ENCODE measurements around the gene ADAM19.

The ADAM19 gene

DNA sequence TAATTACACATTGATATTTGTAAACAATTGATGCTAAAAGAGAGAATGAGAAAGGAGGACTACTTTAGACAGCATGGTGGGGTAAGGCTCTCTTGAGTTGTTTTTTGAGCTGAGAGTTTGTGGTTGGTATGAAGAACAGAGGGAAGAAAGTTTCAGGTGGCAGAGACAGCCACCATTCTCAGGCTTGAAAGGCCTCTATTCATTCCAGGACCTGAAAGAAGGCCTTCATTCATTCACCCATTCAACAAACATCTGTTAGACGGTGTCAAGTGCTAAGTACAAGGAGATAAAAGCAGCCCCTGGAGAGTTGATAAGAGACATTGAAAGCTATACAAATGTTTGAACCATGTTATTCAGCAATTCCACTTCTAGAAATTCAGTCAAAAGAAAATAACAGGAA lies 21.7 kb upstream of the ADAM19 start:
- DNase-seq (ENCODE audit: low read depth, low spot score), result no peak

DNA sequence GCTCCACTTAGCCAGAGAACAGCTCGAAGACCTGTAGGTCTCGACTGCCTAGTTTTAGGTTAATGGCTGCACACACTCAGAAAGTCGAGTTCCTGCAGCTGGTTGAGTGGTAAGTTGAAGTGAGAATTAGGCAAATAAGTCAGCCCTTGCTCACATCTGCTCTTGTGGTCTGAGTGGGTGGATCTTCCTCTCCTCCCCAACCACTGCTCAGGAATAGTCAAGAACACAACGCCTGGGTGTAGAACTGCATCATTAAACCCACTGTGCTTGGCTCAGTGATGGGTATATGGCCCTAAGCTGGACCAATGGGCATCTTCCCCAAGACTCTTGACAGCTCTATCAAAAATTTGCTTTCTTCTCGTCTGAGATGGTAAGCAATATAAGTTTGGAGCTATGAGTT lies 20.9 kb upstream of the ADAM19 start:
- DNase-seq (ENCODE audit: low read depth, low spot score), result no peak

DNA sequence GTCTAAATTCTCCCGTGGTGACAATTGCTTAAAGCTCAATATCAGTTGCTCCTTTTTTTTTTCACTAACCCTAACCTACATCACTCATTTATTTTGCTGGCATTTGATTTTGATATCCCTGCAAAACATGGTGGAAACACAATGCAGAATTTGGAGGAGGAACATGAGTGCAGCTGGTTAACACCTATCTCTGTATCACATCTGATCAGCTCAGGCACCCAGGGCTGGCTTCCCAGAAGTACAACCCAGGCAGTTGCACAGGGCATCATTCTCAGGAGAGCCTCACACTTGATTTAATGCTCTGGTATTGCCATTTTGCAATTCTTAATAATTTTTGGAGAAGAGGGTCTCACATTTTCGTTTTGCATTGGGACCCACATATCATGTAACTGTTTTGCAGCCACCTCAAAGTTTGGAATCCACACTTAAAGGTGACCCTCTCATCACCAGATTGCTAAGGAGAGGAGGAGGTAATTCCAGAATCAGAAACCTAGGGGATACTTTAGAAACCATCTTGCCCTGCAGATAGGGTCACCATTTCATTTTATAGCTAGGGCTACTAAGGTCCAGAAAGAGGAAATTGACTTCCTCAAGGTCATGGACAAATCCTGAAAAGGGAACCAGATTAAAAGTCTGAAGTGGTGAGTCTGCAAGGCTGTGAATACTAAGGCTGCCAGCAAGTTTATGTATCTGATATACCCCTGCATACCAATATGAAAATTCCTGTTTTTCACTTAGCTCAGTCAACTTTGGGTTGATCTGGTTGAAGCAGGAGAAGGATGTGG lies 19.3 kb upstream of the ADAM19 start:
- no peak for DNase-seq (ENCODE audit: low read depth, low spot score)

DNA sequence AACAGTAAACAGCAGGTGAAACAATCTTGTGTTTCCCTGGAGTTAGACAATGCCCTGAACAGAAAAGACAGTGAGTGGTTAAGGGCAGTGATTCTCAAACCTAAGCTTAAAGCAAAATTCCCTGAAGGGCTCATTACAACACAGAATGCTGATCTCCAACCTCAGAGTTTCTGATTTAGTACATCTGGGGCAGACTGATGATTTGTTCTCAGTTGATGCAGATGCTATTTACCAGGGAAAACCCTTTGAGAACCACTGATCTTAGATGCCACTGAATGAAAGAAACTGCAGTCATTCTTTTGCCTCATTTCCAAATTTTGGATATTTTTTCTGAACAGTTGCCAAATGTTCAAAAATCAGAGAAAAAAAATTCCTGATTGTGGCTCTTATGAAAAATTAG lies 18.7 kb upstream of the ADAM19 start:
- no peak for DNase-seq (ENCODE audit: low read depth, low spot score)

DNA sequence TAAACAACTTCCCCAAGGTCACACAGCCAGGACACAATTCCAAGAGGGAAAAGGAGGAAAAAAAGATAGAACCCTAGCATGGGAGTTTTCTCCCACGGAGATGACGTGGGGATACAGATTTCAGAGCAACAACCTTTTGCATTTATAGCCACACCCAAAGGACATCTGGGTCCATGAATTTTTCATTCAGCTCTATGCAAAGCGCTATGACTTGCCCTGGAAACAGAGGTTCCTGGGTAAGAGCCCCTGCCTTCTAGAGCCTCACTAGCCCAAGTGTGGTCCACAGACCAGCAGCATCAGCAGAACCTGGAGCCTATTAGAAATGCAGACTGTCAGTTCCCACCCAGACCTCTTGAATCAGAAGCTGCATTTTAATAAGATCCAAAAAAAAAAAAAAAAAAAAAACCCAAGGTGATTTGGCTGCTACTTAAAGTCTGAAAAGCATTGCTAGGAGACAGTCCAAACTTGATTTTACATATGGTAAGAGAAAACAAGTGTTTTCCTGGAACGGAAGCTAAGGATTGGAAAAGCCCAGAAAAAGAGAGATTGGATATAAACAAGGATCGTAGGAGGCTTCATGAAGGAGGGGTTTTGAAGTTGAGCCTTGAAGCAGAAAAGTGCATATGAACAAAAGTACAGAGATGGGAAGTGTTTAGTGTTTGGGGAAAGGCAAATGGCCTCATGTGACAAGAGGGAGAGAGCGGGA lies 17.6 kb upstream of the ADAM19 start:
- DNase-seq (ENCODE audit: low read depth, low spot score), result no peak

DNA sequence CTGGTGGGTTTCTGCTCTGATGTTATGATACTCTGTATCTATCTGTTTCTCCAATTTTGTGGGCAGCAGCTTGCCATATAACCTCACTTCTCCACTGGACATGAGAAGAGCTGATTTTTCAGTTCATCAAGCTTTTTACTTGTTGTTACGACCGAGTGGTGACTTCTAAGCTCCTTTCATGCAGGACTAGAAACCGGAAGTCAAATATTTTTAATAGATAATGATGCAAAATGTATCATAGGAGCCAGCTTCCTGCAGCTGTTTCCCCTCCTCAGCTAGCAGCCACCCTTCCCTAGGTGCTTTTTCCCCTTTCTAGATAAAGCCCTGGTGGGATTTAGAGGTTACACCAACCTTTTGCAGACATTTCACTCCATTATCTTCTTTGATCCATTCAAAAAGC lies 17.0 kb upstream of the ADAM19 start:
- no peak for DNase-seq (ENCODE audit: low read depth, low spot score)

DNA sequence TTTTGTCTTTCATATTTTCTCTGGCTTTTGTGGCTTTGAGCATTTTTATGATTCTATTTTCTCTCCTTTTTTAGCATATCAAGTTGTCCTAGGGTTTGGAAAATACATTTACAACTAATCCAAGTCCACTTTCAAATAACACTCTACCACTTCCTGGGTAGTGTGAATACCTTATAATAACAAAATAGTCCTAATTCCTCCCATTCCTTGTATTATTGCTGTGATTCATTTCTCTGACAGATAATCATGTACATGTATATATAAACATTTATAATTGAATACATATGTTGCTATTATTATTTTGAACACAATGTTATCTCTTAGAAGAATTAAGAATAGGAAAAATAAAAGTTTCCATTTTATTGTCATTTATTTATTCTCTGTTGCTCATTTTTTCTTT lies 14.9 kb upstream of the ADAM19 start:
- no peak for DNase-seq (ENCODE audit: low read depth, low spot score)

DNA sequence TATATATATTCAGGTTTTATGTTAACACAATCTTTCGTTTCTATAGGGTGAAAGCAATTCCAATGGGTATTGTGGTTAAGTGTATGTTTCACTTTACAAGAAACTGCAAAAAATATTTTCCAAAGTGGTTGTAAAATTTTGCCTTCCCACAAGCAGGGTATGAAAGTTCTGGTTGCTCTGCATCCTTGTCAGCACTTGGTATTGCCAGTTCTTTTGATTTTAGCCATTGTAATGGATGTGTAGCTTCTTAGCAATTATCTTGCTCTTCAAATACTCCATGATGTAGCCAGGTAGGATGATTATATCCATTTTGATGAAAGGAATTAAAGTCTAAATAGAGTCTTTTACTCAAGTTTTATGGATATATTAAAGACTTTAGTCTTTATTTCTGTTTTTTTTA lies 9.1 kb upstream of the ADAM19 start:
- no peak for DNase-seq (ENCODE audit: low read depth, low spot score)

DNA sequence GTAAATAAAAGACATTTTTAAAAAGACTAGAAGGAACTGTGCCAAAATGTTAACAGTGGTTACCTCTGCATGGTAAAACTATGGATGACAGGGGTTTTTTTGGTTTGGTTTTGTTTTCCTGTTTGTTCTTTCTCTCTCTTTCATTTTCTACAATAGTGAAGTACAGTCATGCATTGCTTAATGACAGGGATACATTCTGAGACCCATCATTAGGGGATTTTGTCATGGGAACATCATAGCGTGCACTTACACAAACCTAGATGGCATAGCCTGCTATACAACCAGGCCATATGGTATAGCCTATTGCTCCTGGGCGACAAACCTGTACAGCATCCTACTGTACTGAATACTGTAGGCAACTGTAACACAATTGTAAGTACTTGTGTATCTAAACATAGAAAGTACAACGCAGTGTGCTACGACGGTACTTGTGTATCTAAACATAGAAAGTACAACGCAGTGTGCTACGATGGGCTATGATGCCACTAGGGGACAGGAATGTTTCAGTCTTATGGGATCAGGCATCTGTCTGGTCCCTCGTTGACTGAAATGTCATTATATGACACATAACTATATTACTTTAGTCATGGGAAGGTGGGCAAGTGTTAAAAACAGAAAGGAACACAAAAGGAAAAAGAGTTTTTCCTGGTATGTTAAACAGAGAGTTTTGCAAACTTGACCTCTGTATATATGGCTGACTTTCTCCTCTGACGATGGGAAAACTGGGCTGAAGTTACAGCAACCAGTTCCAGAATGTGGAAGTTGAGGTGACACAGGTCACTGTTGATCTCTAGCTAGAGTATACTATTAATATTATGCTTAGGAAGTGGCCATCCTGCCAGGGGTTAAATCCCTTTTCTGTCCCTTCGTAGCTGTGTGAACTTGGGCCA lies 7.4 kb upstream of the ADAM19 start:
- DNase-seq (ENCODE audit: low read depth, low spot score), result no peak

DNA sequence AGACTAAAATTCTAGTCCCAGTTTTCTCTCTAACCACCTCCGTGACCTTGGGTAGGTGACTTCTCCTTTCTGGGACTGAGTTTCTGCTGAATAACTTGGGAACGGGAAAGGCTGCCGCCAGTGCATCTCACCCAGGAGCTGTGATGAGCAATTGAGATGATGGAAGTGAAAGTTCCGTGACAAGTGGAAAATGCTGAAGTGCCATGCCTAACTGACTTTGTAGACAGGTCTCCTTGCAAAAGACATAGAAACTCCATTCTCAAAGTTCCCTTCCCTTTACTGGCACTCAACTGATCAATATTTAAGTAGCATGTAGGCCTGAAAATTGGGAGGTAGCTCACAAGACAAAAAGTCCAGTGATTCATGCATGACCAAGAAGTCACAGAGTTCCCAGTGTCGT lies 6.3 kb upstream of the ADAM19 start:
- DNase-seq (ENCODE audit: low read depth, low spot score), result no peak

DNA sequence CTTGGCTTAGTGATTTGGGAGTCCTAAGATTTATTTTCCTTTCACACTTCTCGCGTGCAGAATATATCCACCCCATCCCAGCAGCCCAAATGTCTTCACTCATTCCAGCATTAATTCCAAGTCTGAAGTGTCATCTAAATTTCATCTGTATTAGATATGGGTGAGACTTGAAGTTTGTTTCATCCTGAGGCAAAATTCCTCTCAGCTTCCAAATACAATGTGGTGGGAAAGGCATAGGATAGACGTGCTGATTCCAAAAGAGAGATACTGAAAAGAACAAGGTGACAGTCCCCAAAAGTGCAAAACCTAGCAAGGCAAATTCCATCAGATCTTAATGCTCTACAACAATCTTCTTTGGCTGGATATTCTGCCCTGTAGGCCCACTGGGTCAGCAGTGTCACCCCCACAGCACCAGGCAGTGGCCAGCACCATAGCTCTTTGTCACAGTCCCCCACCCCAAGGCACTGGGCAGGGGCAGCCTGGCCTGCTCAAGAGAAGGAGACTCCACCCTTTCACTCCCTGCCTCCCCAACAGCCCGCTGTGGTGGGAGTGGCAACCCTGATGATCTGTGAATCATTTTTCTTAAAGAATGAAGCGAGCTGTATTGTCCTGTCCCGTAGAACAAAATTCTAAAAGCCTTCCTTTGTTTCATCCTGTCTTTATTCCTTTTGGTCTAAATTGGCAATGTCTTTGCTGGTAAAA lies 2.7 kb upstream of the ADAM19 start:
- DNase-seq (ENCODE audit: low read depth, low spot score), result no peak

DNA sequence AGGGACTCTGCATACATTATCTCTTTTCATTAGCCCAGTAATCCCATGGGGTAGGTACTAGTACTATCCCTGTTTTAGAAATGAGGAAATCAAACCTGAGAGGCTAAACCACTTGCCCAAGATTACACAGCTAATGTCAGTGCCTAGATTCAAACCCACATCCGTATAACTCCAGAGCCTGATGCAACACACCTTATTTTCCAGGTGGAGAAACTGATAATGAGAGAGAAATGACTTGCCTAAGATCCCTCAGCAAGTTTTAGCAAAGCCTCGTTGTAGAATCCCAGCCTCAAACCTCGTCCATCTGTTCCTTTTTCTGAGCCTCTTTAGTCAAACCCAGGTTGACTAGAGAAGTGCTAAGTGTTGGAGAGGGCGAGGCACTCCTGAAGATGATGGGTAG lies 1.1 kb upstream of the ADAM19 start:
- no peak for DNase-seq (ENCODE audit: low read depth, low spot score)

DNA sequence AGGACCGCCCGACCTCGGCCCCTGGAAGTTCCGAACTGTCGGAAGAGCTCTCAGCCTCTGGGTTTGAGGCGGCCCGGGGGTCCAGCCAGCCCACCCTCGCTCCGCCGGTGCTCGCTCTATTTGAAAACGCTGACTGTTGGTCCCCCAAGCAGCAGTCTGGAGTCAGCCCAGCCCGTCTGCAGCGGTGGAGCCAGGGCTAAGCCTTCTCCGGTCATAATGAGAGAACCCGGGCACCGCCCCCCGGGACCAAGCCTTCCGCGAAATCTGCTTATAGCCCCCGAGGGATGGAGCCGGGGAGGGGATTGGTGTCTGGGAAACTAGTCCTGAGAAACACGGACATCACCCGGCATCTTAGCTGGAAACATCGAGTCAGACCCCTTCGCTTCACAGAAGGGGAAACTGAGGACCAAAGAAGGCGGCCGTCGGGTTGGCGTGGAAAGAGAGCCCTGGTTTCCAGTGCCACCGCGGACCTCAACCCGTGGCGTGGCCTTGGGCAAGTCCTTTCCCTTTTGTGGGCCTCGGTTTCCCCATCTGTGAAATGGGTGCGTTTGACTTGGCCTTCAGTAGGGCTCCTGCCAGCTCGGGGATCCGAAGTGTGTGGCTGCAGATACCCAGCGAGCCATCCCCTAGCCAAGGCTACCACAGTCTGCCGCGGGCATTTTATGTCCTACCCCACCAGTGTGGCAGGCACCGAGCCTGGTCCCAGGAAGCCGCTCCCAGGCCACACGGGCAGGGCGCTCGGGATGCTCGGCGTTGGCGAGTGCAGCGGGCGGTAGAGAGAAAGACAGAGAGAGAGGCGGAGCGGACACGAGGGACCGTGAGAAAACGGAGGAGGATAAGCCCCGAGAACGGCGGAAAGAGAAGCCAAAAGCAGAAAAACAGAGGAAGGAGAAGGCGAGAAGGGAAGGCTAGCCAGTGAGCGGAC lies 857 bp downstream of the ADAM19 start:
- peak; percentile 72 for DNase-seq (ENCODE audit: low read depth, low spot score)

DNA sequence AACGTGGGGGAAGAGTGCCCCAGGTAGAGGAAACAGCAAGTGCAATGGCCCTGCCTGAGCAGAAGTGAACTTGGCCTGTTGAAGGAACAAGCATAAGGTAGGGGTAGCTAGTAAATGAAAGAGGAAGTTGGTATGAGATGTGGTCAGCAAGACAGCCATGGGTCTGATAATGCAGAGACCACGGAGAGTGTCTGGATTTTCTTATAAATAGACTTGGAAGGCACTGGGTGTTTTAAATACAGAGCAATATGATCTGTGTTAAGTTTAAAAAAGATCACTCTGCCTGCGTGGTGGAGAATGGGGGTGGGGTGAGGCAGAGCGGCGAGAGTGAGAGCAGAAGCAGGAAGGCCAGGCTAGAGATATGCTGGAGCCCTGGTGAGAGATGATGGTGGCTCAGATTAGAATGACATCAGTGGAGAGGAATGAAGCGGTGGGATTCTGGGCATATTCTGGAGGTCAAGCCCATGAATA lies 4.2 kb downstream of the ADAM19 start:
- peak; percentile 86 for DNase-seq (ENCODE audit: low read depth, low spot score)

DNA sequence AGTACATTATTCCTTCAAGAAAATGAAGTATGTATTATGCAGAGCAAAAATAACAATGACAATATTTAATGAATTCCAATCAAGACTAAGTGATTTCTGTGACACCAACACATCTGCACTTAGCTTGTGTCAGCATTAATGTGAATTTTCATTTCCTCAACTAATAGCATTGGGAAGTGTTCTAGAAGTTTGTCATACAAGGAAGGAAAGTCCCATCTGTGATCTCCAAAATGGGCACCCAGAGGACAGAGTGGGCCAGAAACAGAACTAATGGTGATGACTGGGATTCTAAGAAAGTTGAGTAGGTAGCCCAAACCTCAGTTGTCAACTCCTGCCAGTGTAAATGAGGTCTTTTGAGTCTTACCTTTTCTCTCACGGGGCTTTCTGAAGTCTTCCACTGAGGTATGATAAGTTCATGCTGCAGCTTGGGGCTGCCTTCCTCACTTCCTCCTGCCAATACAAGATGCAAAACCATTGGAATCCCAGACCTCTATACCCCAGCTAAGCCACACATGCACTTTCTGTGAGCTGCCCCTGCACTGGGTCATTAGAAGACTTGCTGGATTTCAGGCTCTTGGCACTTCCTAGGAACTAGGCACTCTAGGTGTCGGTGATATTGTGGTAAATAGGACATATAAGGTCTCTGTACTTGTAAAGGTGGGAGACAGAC lies 4.9 kb downstream of the ADAM19 start:
- no peak for DNase-seq (ENCODE audit: low read depth, low spot score)

DNA sequence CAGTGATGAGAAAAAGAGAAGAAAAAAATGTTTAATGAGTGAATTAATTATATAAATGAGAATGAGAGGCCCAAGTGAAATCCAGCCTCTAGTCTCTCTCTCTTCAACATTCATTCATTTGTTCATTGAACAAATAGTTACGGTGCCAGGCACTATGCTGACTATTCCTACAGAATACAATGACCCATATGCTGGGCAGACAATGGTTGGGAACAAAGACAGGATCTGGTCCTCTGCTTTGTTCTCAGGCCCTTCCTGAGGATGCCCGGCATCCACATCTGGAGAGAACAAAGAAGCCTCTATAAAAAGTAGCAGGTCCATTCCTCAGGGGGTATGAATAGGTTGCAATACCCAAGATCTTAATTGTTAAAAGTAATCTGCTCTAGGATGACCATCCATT lies 6.9 kb downstream of the ADAM19 start:
- no peak for DNase-seq (ENCODE audit: low read depth, low spot score)

DNA sequence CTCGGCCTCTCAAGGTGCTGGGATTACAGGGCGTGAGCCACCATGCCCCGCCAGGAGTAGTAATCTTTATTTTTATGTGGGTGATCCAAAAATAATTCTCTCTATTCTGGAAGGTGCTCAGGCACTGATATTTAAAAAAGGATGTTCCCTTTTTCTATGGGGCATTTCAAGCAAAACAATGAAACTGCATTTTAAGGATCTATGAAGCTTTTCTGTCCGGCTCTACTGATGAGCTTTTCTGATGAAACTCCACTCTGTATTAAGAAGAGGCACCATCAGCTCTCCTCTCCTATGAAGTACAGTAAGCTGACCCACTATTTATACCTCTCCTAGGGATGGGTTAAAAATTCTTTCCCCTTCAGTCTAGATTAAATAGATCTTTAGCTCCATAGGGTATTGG lies 7.4 kb downstream of the ADAM19 start:
- DNase-seq (ENCODE audit: low read depth, low spot score), result no peak

DNA sequence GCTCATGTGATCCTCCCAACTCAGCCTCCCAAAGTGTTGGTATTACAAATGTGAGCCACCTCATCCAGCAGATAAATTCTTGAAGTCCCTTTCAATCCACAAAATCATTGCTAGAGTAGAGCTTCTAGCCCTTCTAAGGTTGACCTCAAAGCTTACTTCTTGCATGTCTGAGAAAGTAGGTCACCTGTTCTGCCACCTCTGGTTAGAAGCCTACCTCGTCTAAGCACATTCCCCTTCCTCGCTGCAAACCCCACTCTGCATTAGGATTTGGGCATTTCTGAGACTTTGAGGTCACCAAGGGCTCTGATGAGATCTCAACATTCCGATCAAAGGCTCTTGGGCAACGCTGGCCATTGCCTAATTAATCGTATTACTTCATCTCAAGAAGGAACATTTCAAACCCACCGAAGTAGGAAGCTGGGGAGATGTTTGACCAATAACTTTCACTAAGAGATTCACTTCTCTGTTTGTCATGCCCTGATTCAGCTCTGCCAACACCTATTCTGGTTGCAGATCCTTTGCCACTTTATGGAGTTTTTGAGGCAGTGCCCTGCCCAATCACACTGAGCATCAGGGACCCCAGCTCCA lies 8.6 kb downstream of the ADAM19 start:
- DNase-seq (ENCODE audit: low read depth, low spot score), result no peak

DNA sequence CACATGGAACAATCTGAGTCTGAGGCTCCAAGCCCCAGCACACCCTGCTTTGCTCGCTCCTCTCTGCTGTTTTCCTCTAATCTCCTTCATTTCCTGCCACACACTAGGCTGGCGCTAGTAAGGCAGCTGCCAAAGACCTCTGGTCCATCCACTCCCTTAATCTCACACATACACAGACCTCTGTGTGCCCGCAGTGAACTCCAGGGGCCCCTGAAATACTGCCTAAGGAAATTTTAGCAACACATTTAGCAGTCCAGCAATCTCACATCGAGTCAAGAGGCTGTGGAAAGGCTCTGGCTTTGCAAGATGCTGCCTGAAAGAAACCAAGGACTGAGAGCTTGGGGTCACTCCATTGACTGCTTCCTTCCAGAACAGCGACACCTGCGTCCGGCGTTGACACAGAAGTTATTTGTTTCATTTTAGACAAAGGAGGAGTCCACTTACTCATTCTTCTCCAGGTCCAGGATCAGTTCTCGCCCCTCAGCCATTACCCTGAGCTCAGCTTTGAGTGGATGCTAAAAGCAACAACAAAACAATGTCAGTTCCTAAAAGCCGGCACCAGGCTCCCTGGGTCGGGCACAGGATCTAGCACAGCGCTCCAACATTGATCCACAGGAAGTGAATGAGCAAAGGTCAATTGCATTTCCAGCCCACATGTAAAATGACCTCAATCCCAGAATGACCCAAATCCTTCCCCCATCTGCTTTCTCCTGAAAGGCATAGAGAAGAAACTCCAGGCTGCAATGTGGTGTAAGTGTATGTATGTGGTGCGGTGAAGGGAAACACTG lies 11.5 kb downstream of the ADAM19 start:
- no peak for DNase-seq (ENCODE audit: low read depth, low spot score)
